Neural cell (in vitro differentiated cells): Measurements from ENCODE around the gene IDUA. TPM values are rescaled to one million over a fixed set of nuclear protein-coding genes. Genes with fewer than 3 reads are reported as not detected.

Experiments used
- H2AFZ ChIP-seq: fragments of 200-600, 300-800 bp; sonication (generic), shearing (Covaris generic); 2 replicates; pipeline ENCODE4 v1.6.0; 2014; ENCODE audit warnings: low read depth, mild to moderate bottlenecking, antibody characterized with exemption, low read length, moderate library complexity
- H3F3A ChIP-seq: fragments of 200-600 bp; shearing (Covaris generic); 2 replicates; pipeline ENCODE4 v1.6.1; 2016; ENCODE audit warnings: mild to moderate bottlenecking, moderate library complexity, mixed read lengths, antibody characterized with exemption, low read length; ENCODE audit not compliant: insufficient read depth, poor library complexity, severe bottlenecking
- H3K27ac ChIP-seq: fragments of 200-600, 300-800 bp; sonication (generic), shearing (Covaris generic); 2 replicates; pipeline ENCODE4 v1.5.1; 2014; ENCODE audit warnings: mild to moderate bottlenecking, low read length, moderate library complexity
- H3K27me3 ChIP-seq: fragments of 300-800, 200-600 bp; sonication (generic), shearing (Covaris generic); 2 replicates; pipeline ENCODE4 v1.6.0; 2014; ENCODE audit warnings: mild to moderate bottlenecking, low read depth, low read length, moderate library complexity; ENCODE audit not compliant: insufficient read depth
- H3K36me3 ChIP-seq: fragments of 300-800, 200-600 bp; sonication (generic), shearing (Covaris generic); 2 replicates; pipeline ENCODE4 v1.5.1; 2014; ENCODE audit warnings: mild to moderate bottlenecking, antibody characterized with exemption, low read length, moderate library complexity; ENCODE audit not compliant: insufficient read depth
- H3K4me2 ChIP-seq: fragments of 300-800, 200-600 bp; sonication (generic), shearing (Covaris generic); 2 replicates; pipeline ENCODE4 v1.6.0; 2014; ENCODE audit warnings: mild to moderate bottlenecking, low read length
- H3K4me3 ChIP-seq: fragments of 300-800, 200-600 bp; sonication (generic), shearing (Covaris generic); 2 replicates; pipeline ENCODE4 v1.5.1; 2014; ENCODE audit warnings: mild to moderate bottlenecking, low read length, moderate library complexity
- H3K79me2 ChIP-seq: fragments of 200-600 bp; shearing (Covaris generic); replicated peaks from 2 replicates; pipeline ENCODE4 v1.6.0; 2014; ENCODE audit warnings: mild to moderate bottlenecking, low read length, moderate library complexity; ENCODE audit not compliant: insufficient read depth
- H3K9ac ChIP-seq: fragments of 300-800, 200-600 bp; sonication (generic), shearing (Covaris generic); 2 replicates; pipeline ENCODE4 v1.6.1; 2016; ENCODE audit warnings: mild to moderate bottlenecking, low read length, mixed read lengths
- H3K9me2 ChIP-seq: fragments of 200-600 bp; shearing (Covaris generic); 2 replicates; pipeline ENCODE4 v1.6.1; 2016; ENCODE audit warnings: mild to moderate bottlenecking, low read length, mixed read lengths; ENCODE audit not compliant: insufficient read depth
- H3K9me3 ChIP-seq: fragments of 200-600, 300-800 bp; sonication (generic), shearing (Covaris generic); 2 replicates; pipeline ENCODE4 v1.6.1; 2016; ENCODE audit warnings: mild to moderate bottlenecking, mixed run types, low read length, moderate library complexity, mixed read lengths
- H4K20me1 ChIP-seq: fragments of 200-600 bp; shearing (Covaris generic); 2 replicates; pipeline ENCODE4 v1.6.1; 2016; ENCODE audit warnings: mild to moderate bottlenecking, mixed run types; ENCODE audit not compliant: insufficient read depth
- EP300 ChIP-seq: fragments of 450-650 bp; conservative IDR thresholded peaks from 2 replicates; pipeline ENCODE4 v1.6.1; 2014; ENCODE audit warnings: antibody characterized with exemption, mild to moderate bottlenecking, moderate library complexity; ENCODE audit not compliant: poor library complexity, severe bottlenecking
- EZH2 ChIP-seq: fragments of 200-600, 300-800 bp; shearing (Covaris generic), sonication (generic); IDR thresholded peaks from 2 replicates; pipeline ENCODE4 v1.6.1; 2014; ENCODE audit warnings: antibody characterized with exemption, low read length, borderline replicate concordance, mild to moderate bottlenecking; ENCODE audit not compliant: insufficient read depth, poor library complexity, severe bottlenecking
- MXI1 ChIP-seq: fragments of 450-650 bp; conservative IDR thresholded peaks from 2 replicates; pipeline ENCODE4 v1.6.1; 2014; ENCODE audit warnings: antibody characterized with exemption, mild to moderate bottlenecking; ENCODE audit not compliant: poor library complexity, severe bottlenecking
- POLR2AphosphoS5 ChIP-seq: IDR thresholded peaks from 2 replicates; pipeline ENCODE4 v1.6.1; 2012
- RAD21 ChIP-seq: fragments of 450-650 bp; conservative IDR thresholded peaks from 2 replicates; pipeline ENCODE4 v1.6.1; 2014; ENCODE audit warnings: antibody characterized with exemption, mild to moderate bottlenecking, moderate library complexity
- REST ChIP-seq: IDR thresholded peaks from 2 replicates; pipeline ENCODE4 v1.6.1; 2012; ENCODE audit warnings: borderline replicate concordance
- SMC3 ChIP-seq: fragments of 450-650 bp; conservative IDR thresholded peaks from 2 replicates; pipeline ENCODE4 v1.6.1; 2014; ENCODE audit warnings: antibody characterized with exemption, mild to moderate bottlenecking, moderate library complexity; ENCODE audit not compliant: poor library complexity
- polyA plus RNA-seq: library from polyadenylated mRNA; depleted of rRNA; stranded (reverse); fragments of >200 nt; gene quantifications from 2 replicates; pipeline ENCODE4 v1.2.3, GENCODE V29; 2014
- TF ChIP-seq, protein P1 (sequence below): fragments of 450-650 bp; IDR thresholded peaks from 2 replicates; pipeline ENCODE4 v1.5.1; 2014; ENCODE audit warnings: antibody characterized with exemption, mild to moderate bottlenecking, moderate library complexity; ENCODE audit not compliant: poor library complexity, severe bottlenecking

The IDUA gene
- polyA plus RNA-seq, 1 donor from 2014 or later = 12.7 TPM

GRCh38 chr4:1031956-1032795 lies 45.3 kb downstream of the IDUA start:
- Histone ChIP-seq H3K9me2 (no peaks in the 10 kb centered on the region), H4K20me1 (no peaks in the 10 kb centered on the region)
- TF ChIP-seq, protein P1, sequence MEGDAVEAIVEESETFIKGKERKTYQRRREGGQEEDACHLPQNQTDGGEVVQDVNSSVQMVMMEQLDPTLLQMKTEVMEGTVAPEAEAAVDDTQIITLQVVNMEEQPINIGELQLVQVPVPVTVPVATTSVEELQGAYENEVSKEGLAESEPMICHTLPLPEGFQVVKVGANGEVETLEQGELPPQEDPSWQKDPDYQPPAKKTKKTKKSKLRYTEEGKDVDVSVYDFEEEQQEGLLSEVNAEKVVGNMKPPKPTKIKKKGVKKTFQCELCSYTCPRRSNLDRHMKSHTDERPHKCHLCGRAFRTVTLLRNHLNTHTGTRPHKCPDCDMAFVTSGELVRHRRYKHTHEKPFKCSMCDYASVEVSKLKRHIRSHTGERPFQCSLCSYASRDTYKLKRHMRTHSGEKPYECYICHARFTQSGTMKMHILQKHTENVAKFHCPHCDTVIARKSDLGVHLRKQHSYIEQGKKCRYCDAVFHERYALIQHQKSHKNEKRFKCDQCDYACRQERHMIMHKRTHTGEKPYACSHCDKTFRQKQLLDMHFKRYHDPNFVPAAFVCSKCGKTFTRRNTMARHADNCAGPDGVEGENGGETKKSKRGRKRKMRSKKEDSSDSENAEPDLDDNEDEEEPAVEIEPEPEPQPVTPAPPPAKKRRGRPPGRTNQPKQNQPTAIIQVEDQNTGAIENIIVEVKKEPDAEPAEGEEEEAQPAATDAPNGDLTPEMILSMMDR = no peak
- no peak for TF ChIP-seq EZH2
- TF ChIP-seq REST = no peak
- no peak for TF ChIP-seq EP300
- no peak for TF ChIP-seq RAD21
- no peak for TF ChIP-seq MXI1

GRCh38 chr4:1032861-1033260 lies 46.0 kb downstream of the IDUA start:
- TF ChIP-seq POLR2AphosphoS5 (no peak), SMC3 (no peak), EP300 (no peak)
- Histone ChIP-seq H2AFZ (no peak overlapping the region), H3K9me2 (no peaks in the 10 kb centered on the region), H3K36me3 (no peaks in the 10 kb centered on the region), H3K9ac (no peak overlapping the region), H3K79me2 (no peaks in the 10 kb centered on the region), H4K20me1 (no peaks in the 10 kb centered on the region), H3K27me3 (no peaks in the 10 kb centered on the region), H3K4me3 (no peak overlapping the region), H3K4me2 (no peak overlapping the region), H3F3A (no peaks in the 10 kb centered on the region), H3K27ac (no peak overlapping the region), H3K9me3 (no peaks in the 10 kb centered on the region)

More at GRCh38 chr4:1031956-1032795, 45.3 kb downstream of the IDUA start:
- H3K36me3 ChIP-seq = no peaks in the 10 kb centered on the region
- H3K9me3 ChIP-seq = no peaks in the 10 kb centered on the region
- no peak overlapping the region for H3K9ac ChIP-seq
- H3F3A ChIP-seq = no peaks in the 10 kb centered on the region
- H2AFZ ChIP-seq = no peak overlapping the region
- H3K27me3 ChIP-seq = no peaks in the 10 kb centered on the region
- H3K27ac ChIP-seq = no peak overlapping the region
- H3K79me2 ChIP-seq = no peaks in the 10 kb centered on the region
- no peak overlapping the region for H3K4me2 ChIP-seq
- no peak overlapping the region for H3K4me3 ChIP-seq
